GM12878 (cell line): ENCODE results near the gene VIPAS39. TPM values are rescaled to one million over a fixed set of nuclear protein-coding genes. Genes with fewer than 3 reads are reported as not detected.

Experiments
- ATAC-seq: fragments of 200-7000 bp; cut with Tn5 transposase; 3 replicates; pipeline ENCODE4 v1.9.1; 2020; ENCODE audit warnings: mild to moderate bottlenecking, moderate library complexity
- Bru-seq: library from RNA; stranded (reverse); fragments of 400-500 nt; gene quantifications from one replicate; lab custom pipeline; 2021; lab: Mats Ljungman, UMichigan
- BruChase-seq, 2 experiments: library from RNA; stranded (reverse); fragments of 400-500 nt; gene quantifications; one replicate each; lab custom pipeline; 2021; lab: Mats Ljungman, UMichigan
- BruUV-seq: library from RNA; stranded (reverse); fragments of 400-500 nt; replicated peaks from 2 replicates; lab custom pipeline; 2021; lab: Mats Ljungman, UMichigan
- CTCF ChIA-PET: fragments of 300-600 bp; sonication (Branson Sonifier 250); formaldehyde crosslinking; extraction: SDS; loops from one replicate; lab custom pipeline; 2021; ENCODE audit warnings: inconsistent platforms; lab: Yijun Ruan, JAX
- POLR2A ChIA-PET: fragments of 350-600 bp; formaldehyde crosslinking; extraction: SDS; loops from one replicate; lab custom pipeline; 2021; ENCODE audit warnings: inconsistent platforms; lab: Charles Lee
- RAD21 ChIA-PET: fragments of 300-600 bp; sonication (Branson Sonifier 250); formaldehyde crosslinking; loops from one replicate; lab custom pipeline; 2023; ENCODE audit warnings: antibody characterized with exemption; ENCODE audit not compliant: unreplicated experiment; lab: Charles Lee
- SMC1A ChIA-PET: fragments of 300-600 bp; sonication (Branson Sonifier 250); formaldehyde crosslinking; loops from one replicate; lab custom pipeline; 2023; ENCODE audit not compliant: unreplicated experiment, uncharacterized antibody; lab: Charles Lee
- DNase-seq: peaks from one replicate; pipeline ENCODE4 v3.0.0-alpha.2; 2011; ENCODE audit warnings: low read depth, low spot score
- FAIRE-seq: peaks from 3 replicates; lab custom pipeline; 2011; peaks lifted over from hg19 to GRCh38; lab: Jason Lieb, UNC
- H2AFZ ChIP-seq: 2 replicates; pipeline ENCODE4 v1.6.0; 2011; ENCODE audit warnings: low read depth, low read length, control low read depth; ENCODE audit not compliant: control insufficient read depth
- H3K27ac ChIP-seq: 2 replicates; pipeline ENCODE4 v1.5.1; 2011; ENCODE audit warnings: control low read depth; ENCODE audit not compliant: control insufficient read depth, insufficient read depth
- H3K27me3 ChIP-seq, 2 experiments: replicated peaks in 1 of 2; 2 replicates each; pipeline versions ENCODE4 v1.6.0 to v1.6.1; 2011; ENCODE audit warnings: low read length in 1 of 2; ENCODE audit not compliant: control insufficient read depth in 2 of 2, insufficient read depth in 2 of 2
- H3K36me3 ChIP-seq, 2 experiments: 2 replicates each; pipeline ENCODE4 v1.5.1; 2011; ENCODE audit warnings: low read length in 1 of 2; ENCODE audit not compliant: control insufficient read depth in 2 of 2, insufficient read depth in 2 of 2
- H3K4me1 ChIP-seq: 2 replicates; pipeline ENCODE4 v1.6.1; 2011; ENCODE audit warnings: mild to moderate bottlenecking, low read length, moderate library complexity, mixed read lengths; ENCODE audit not compliant: control insufficient read depth, insufficient read depth
- H3K4me2 ChIP-seq: 2 replicates; pipeline ENCODE4 v1.6.0; 2011; ENCODE audit warnings: control low read depth; ENCODE audit not compliant: control insufficient read depth, insufficient read depth
- H3K4me3 ChIP-seq: fragments of 200-600 bp; sonication (generic); 2 replicates; pipeline ENCODE4 v1.5.1; 2016
- H3K79me2 ChIP-seq: 2 replicates; pipeline ENCODE4 v1.6.0; 2011; ENCODE audit warnings: low read length; ENCODE audit not compliant: control insufficient read depth, insufficient read depth
- H3K9ac ChIP-seq: 2 replicates; pipeline ENCODE4 v1.8.0; 2011; ENCODE audit warnings: low read length, control low read depth, mixed read lengths; ENCODE audit not compliant: control insufficient read depth, insufficient read depth
- H3K9me3 ChIP-seq: replicated peaks from 3 replicates; pipeline ENCODE4 v1.5.1; 2011; ENCODE audit warnings: mild to moderate bottlenecking, low read length; ENCODE audit not compliant: control insufficient read depth, insufficient read depth
- H4K20me1 ChIP-seq: 2 replicates; pipeline ENCODE4 v1.6.0; 2011; ENCODE audit not compliant: control insufficient read depth, insufficient read depth
- DPF2 ChIP-seq: fragments of 450-650 bp; IDR thresholded peaks from 2 replicates; pipeline ENCODE4 v1.6.1; 2017; ENCODE audit warnings: mild to moderate bottlenecking
- FOXM1 ChIP-seq: IDR thresholded peaks from 2 replicates; pipeline ENCODE4 v1.6.1; 2012; ENCODE audit warnings: low read depth, mild to moderate bottlenecking, inconsistent platforms, low read length, moderate library complexity
- JUNB ChIP-seq: IDR thresholded peaks from 2 replicates; pipeline ENCODE4 v1.6.1; 2016; ENCODE audit warnings: antibody characterized with exemption, mild to moderate bottlenecking
- PAX5 ChIP-seq: IDR thresholded peaks from 2 replicates; pipeline ENCODE4 v1.6.1; 2011; ENCODE audit warnings: low read depth, low read length, borderline replicate concordance
- RCOR1 ChIP-seq: conservative IDR thresholded peaks from 2 replicates; pipeline ENCODE4 v1.6.1; 2012; ENCODE audit warnings: low read depth, low read length, improper control_type of control experiment
- SREBF1 ChIP-seq: IDR thresholded peaks from 2 replicates; pipeline ENCODE4 v1.6.1; 2012; ENCODE audit warnings: mild to moderate bottlenecking, low read length
- SUZ12 ChIP-seq: fragments of 200-600 bp; sonication (generic); IDR thresholded peaks from one replicate; pipeline ENCODE4 v1.6.1; 2018; ENCODE audit warnings: antibody characterized with exemption, mild to moderate bottlenecking; ENCODE audit not compliant: unreplicated experiment
- TARDBP ChIP-seq: IDR thresholded peaks from 2 replicates; pipeline ENCODE4 v1.6.1; 2016; ENCODE audit warnings: borderline replicate concordance
- WGBS: methylation state at CpG from one replicate; pipeline ENCODE4 v1.1.6; 2016; ENCODE audit warnings: low lambda C conversion rate; ENCODE audit not compliant: insufficient replicate concordance, insufficient coverage; ENCODE audit errors: missing lambda C conversion rate; 5-methylcytosine and 5-hydroxymethylcytosine counted together
- in situ Hi-C: fragments of 300-500 bp; cut with MboI; formaldehyde crosslinking; loops from 9 replicates; pipeline ENCODE4 v1.14.3; 2018; ENCODE audit warnings: mixed read lengths
- intact Hi-C: fragments of 100-400 bp; cut with micrococcal nuclease; formaldehyde crosslinking; loops from one replicate; pipeline ENCODE4 v1.14.2; 2022; ENCODE audit not compliant: unreplicated experiment
- long read RNA-seq, 2 experiments: library from polyadenylated mRNA; unstranded; transcript quantifications; one replicate each; pipeline ENCODE4 v2.0.0, GENCODE V29; 2019 to 2020
- polyA minus RNA-seq, 3 experiments: library from RNA; depleted of rRNA, polyadenylated mRNA; stranded (reverse); fragments of >200 nt; gene quantifications; 2 replicates each; pipeline ENCODE4 v1.2.3, GENCODE V29; 2011
- polyA plus RNA-seq, 11 experiments: library from polyadenylated mRNA; depleted of rRNA in 4 of 11; unstranded in 6 of 11; stranded (reverse) in 5 of 11; fragments of >200 nt; fragmentation: Nextera tagmentation in 4 of 11; fragmentation: Illumina TruSeq in 1 of 11; extraction: Ambion mirVana in 4 of 11; extraction: Trizol in 1 of 11; gene quantifications; 1 replicate in 1 of 11; 2 replicates in 10 of 11; pipeline versions ENCODE4 v1.2.1 to v1.2.3, GENCODE V29; 2011 to 2016; ENCODE audit warnings: inconsistent platforms in 2 of 11, missing spikeins in 2 of 11, low read depth in 1 of 11
- total RNA-seq, 4 experiments: library from RNA; depleted of rRNA in 3 of 4; stranded (reverse); fragments of >200 nt in 3 of 4; fragmentation: Illumina TruSeq in 1 of 4; extraction: Trizol in 1 of 4; gene quantifications; 2 replicates each; pipeline versions ENCODE4 v1.2.1 to v1.2.3, GENCODE V29; 2013 to 2021
- TF ChIP-seq, protein P1 (sequence below): IDR thresholded peaks from 2 replicates; pipeline ENCODE4 v1.6.1; 2011; ENCODE audit warnings: low read depth, low read length, improper control_type of control experiment, borderline replicate concordance
- TF ChIP-seq, protein P2 (sequence below): fragments of 150-350 bp; IDR thresholded peaks from 2 replicates; pipeline ENCODE4 v1.6.1; 2014; ENCODE audit warnings: mild to moderate bottlenecking, low read depth, low read length
- TF ChIP-seq, protein P3 (sequence below): fragments of 450-650 bp; IDR thresholded peaks from 2 replicates; pipeline ENCODE4 v1.6.1; 2014; ENCODE audit warnings: mild to moderate bottlenecking
- TF ChIP-seq, protein P4 (sequence below): fragments of 450-650 bp; IDR thresholded peaks from 2 replicates; pipeline ENCODE4 v1.6.1; 2016; ENCODE audit warnings: mild to moderate bottlenecking

The VIPAS39 gene
- 26.2 and 26.9 TPM in 2 replicates for total RNA-seq (2013; cell fraction: nucleolus; rRNA removed)
- 18.6 and 27.3 TPM in 2 replicates for total RNA-seq (2014; rRNA removed)
- total RNA-seq (2014; rRNA removed; fragmentation: Illumina TruSeq; extraction: Trizol), result 18.8 and 21.7 TPM in 2 replicates
- 16.3 and 18.3 TPM in 2 replicates for total RNA-seq (2021)
- 18.0 TPM for polyA plus RNA-seq (2011; ENCODE audit: low read depth)
- 38.4 and 38.8 TPM in 2 replicates for polyA plus RNA-seq (2011; rRNA removed)
- polyA plus RNA-seq (2011; cell fraction: cytosol; rRNA removed), result 27.4 and 27.9 TPM in 2 replicates
- polyA plus RNA-seq (2011; cell fraction: nucleus; rRNA removed), result 31.2 and 36.6 TPM in 2 replicates
- polyA plus RNA-seq (2012), result 13.9 and 20.2 TPM in 2 replicates
- polyA plus RNA-seq (2014; fragmentation: Illumina TruSeq; extraction: Trizol), result 27.8 and 44.8 TPM in 2 replicates
- 10 to 100 TPM in 1 of 2 experiments, 1 to 10 TPM in 1; 6.7 to 10.5 TPM for polyA plus RNA-seq (2014; fragmentation: Nextera tagmentation; extraction: Ambion mirVana)
- 16.4 and 18.6 TPM in 2 replicates for polyA plus RNA-seq (2014; rRNA removed)
- 10 to 100 TPM; 15.1 to 18.0 TPM for polyA plus RNA-seq (2016; fragmentation: Nextera tagmentation; extraction: Ambion mirVana)
- polyA minus RNA-seq (2011; rRNA and poly(A)+ RNA removed), result 36.9 and 38.3 TPM in 2 replicates
- polyA minus RNA-seq (2011; cell fraction: cytosol; rRNA and poly(A)+ RNA removed), result 10.6 and 10.8 TPM in 2 replicates
- 18.2 and 20.8 TPM in 2 replicates for polyA minus RNA-seq (2011; cell fraction: nucleus; rRNA and poly(A)+ RNA removed)
- Bru-seq, nascent RNA, result percentile 72 among the genes with signal in this experiment
- BruChase-seq, experiment 1, labeled RNA remaining after a 6-hour chase, result percentile 68 among the genes with signal in this experiment
- BruChase-seq, experiment 2, labeled RNA remaining after a 2-hour chase, result percentile 70 among the genes with signal in this experiment
- long read RNA-seq, experiment 1, partial matches to known transcripts, result 0 of 7 reads
- long read RNA-seq, experiment 1, other reads (novel, unspliced or antisense), result 4 of 7 reads
- long read RNA-seq, experiment 2, transcript VIPAS39-202 (21 exons, 2,761 nt), result minor isoform, 15 of 117 reads
- long read RNA-seq, experiment 2, transcript VIPAS39-211 (20 exons, 2,562 nt), result major isoform, 65 of 117 reads
- long read RNA-seq, experiment 2, partial matches to known transcripts, result 11 of 117 reads
- long read RNA-seq, experiment 2, other reads (novel, unspliced or antisense), result 24 of 117 reads

GRCh38 chr14:77457522-77458248 lies at the start of gene VIPAS39, which contains the start of gene AHSA1:
TSS of gene VIPAS39 (minus strand) at chr14:77457601. CDS start at chr14:77454102, 3,499 bp downstream.
TSS of gene AHSA1 (plus strand) at chr14:77458093. CDS start at chr14:77458190, 97 bp downstream.
- intact Hi-C loops (loop anchor here (1.0 to 5.0 kb wide), 6 partner anchors 81 to 305 kb away; partner anchors contain the start of genes ALKBH1, GSTZ1, POMT2 and SAMD15), in situ Hi-C loops (no loop called here)
- Histone ChIP-seq H4K20me1 (peaks cover 4% of the 10 kb centered on the region; the same call in 1 of the 2 replicates), H3K4me3 (peak within 1 kb of the TSS; percentile 88), H3K4me2 (peak within 1 kb of the TSS; percentile 76), H3K9ac (peak within 1 kb of the TSS; percentile 88), H2AFZ (peak within 1 kb of the TSS; percentile 99), H3K4me1 (peaks cover 13% of the 10 kb centered on the region), H3K9me3 (no peaks in the 10 kb centered on the region), H3K27ac (peak within 1 kb of the TSS; percentile 97), H3K79me2 (peaks cover 53% of the 10 kb centered on the region), H3K36me3 (peaks cover 8 to 18% of the 10 kb centered on the region in 2 experiments), H3K27me3 (no peaks in the 10 kb centered on the region)
- POLR2A ChIA-PET, result interaction anchor here (0.6 to 1.6 kb wide), 6 partner anchors 10 to 447 kb away, joined by 3 to 6 read pairs (median 4); partner anchors contain the start of genes GSTZ1, POMT2, SAMD15 and TMED8
- RAD21 ChIA-PET, result interaction anchor here (0.6 to 3.2 kb wide), 13 partner anchors 21 to 251 kb away, joined by 3 to 13 read pairs (median 5); partner anchors contain the start of genes GSTZ1, POMT2, SAMD15 and TMED8
- peak; percentile 95 for ATAC-seq
- under 1% methylated on average over 50 of the region's 50 CpGs for WGBS
- DNase-seq, result peak; percentile 99
- peak; percentile 97 for FAIRE-seq
- SMC1A ChIA-PET, result interaction anchor here (1.2 to 2.8 kb wide), 9 partner anchors 11 to 142 kb away, joined by 3 to 91 read pairs (median 7); no protein-coding TSS in a partner anchor
- CTCF ChIA-PET, result interaction anchor here (0.6 to 4.6 kb wide), 12 partner anchors 11 to 439 kb away, joined by 3 to 140 read pairs (median 8); partner anchors contain the start of genes ALKBH1, SAMD15, SLIRP and SNW1
- BruUV-seq, result no TSS peak
- 0 out of 2 replicates have a peak, but pooled peaks have one; percentile 47 for TF ChIP-seq DPF2
- peak; percentile 37; the same call in 1 of the 2 replicates for TF ChIP-seq JUNB
- TF ChIP-seq, protein P1, sequence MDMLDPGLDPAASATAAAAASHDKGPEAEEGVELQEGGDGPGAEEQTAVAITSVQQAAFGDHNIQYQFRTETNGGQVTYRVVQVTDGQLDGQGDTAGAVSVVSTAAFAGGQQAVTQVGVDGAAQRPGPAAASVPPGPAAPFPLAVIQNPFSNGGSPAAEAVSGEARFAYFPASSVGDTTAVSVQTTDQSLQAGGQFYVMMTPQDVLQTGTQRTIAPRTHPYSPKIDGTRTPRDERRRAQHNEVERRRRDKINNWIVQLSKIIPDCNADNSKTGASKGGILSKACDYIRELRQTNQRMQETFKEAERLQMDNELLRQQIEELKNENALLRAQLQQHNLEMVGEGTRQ, result no peak
- TF ChIP-seq SUZ12, result no peak
- no peak for TF ChIP-seq PAX5
- 0 out of 2 replicates have a peak, but pooled peaks have one; percentile 46 for TF ChIP-seq RCOR1
- TF ChIP-seq, protein P2, sequence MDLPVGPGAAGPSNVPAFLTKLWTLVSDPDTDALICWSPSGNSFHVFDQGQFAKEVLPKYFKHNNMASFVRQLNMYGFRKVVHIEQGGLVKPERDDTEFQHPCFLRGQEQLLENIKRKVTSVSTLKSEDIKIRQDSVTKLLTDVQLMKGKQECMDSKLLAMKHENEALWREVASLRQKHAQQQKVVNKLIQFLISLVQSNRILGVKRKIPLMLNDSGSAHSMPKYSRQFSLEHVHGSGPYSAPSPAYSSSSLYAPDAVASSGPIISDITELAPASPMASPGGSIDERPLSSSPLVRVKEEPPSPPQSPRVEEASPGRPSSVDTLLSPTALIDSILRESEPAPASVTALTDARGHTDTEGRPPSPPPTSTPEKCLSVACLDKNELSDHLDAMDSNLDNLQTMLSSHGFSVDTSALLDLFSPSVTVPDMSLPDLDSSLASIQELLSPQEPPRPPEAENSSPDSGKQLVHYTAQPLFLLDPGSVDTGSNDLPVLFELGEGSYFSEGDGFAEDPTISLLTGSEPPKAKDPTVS, result peak; percentile 94; the same call in 1 of the 2 replicates
- TF ChIP-seq, protein P3, sequence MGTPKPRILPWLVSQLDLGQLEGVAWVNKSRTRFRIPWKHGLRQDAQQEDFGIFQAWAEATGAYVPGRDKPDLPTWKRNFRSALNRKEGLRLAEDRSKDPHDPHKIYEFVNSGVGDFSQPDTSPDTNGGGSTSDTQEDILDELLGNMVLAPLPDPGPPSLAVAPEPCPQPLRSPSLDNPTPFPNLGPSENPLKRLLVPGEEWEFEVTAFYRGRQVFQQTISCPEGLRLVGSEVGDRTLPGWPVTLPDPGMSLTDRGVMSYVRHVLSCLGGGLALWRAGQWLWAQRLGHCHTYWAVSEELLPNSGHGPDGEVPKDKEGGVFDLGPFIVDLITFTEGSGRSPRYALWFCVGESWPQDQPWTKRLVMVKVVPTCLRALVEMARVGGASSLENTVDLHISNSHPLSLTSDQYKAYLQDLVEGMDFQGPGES, result no peak
- no peak for TF ChIP-seq FOXM1
- TF ChIP-seq TARDBP, result peak; percentile 93
- peak; percentile 91 for TF ChIP-seq SREBF1
- TF ChIP-seq, protein P4, sequence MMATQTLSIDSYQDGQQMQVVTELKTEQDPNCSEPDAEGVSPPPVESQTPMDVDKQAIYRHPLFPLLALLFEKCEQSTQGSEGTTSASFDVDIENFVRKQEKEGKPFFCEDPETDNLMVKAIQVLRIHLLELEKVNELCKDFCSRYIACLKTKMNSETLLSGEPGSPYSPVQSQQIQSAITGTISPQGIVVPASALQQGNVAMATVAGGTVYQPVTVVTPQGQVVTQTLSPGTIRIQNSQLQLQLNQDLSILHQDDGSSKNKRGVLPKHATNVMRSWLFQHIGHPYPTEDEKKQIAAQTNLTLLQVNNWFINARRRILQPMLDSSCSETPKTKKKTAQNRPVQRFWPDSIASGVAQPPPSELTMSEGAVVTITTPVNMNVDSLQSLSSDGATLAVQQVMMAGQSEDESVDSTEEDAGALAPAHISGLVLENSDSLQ, result peak; percentile 64
